COLO829 (cell line): Measurements from ENCODE around the gene CC2D1A.

Experiments
- DNase-seq: peaks from one replicate; pipeline ENCODE4 v3.0.0; 2012; ENCODE audit warnings: low spot score

Gene CC2D1A

GRCh38 chr19:13877303-13877702 lies 28.7 kb upstream of the CC2D1A start:
- DNase-seq = no peak

DNA sequence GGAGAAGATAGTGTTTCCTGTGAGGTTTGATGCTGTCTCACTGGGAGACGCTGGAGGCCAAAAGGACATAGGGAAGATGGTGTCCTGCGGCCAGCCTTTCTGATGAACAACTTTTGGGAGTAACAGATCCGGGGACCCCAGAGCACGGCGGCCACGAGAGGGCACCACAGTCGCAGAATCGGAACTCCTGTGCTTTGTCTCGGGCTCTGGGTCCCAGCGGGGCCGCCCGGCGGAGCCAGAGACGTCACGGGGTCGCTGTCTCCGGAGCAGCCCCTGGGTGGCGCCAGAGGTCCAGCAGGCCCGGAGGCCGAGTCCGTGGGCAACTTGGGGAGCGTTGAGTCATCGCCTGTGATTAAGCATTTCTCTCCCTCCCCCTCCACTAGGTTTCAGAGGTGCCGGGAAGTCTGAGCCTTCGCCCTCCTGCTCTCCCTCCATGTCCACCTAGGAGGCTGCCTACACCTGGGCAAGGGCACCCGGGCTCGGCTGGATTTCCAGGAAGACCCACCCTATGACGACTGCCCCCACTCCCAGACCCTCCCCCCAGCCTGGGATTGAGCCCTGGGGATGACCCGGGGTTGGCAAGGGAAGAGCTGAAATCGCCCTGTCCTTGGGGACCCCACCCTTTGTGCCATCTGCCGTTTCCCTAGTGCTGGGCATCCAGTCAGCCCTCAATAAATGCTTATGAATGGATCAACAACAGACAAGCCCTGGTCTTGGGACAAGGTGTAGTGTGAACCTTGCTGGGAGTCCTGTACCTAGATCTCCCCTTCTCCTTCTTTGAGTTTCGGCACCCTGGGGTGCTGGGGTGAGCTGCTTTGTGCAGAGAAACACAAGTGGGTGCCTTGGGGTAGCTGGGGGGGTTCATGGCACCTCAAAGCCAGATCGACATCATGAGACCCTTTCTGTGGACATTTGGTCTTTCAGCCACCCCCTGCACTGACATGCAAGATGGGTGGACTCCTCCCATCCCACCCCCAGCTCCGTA lies 25.6 kb upstream of the CC2D1A start:
- peak; percentile 89 for DNase-seq

DNA sequence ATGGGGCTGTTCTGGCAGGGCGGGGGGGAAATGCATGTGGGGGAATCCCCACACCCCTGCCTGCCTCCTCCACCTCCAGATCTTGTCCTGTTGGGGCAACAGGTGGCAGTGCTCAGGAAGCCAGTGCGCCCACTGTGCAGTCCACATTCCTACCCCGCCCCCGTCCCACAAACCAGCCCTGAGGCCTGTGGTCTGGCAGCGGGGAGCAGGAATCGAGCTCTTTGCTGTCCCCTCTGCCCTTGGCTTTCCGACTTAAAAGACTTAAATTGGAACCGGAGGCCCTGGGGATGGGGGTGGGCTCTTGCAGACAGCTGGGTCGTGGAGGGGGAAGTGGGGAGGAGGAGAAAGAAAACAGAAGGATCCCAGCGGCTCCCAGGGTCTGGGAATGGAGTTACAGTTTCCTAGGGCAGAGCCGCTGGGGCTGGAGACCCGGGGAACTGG lies 24.7 kb upstream of the CC2D1A start:
- DNase-seq = no peak

GRCh38 chr19:13881692-13882418 lies 24.1 kb upstream of the CC2D1A start:
- peak; percentile 63 for DNase-seq

DNA sequence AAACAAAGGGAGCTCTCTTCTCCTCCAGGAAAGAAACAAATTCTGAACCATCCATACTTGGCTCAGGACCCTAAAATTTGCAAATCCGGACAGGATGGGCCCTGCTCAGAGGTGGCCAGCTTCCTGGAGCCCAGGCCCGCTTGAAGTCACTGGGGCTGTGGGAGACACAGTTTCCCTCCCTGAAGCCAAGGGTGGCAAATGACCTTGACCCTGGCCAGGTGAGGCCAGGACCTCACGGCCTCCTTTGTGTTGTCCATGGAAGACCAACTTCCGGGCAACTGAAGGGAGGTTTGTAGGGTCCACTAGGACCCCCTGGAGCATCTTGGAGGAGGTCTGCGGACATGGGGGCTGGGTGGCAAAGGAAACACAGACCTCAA lies 23.6 kb upstream of the CC2D1A start:
- DNase-seq = no peak

DNA sequence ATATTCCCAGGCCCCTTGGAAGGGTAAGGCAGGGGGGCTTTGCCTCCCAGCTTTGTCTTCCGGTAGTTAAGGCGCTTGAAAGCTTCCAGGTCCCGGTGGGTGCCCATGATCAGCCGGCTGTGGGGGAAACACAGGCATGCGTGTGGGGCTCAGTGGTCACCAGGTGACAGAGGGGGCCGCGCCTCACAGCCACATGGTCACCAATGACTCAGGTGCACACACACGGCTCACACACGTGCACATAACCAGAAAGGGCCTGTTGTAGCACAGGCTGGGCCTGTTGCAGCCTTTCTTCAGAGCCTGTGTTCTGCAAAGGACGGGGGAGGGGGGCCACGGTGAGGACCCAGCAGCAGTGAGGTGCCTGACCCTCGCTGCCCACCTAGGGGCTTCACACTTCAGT lies 23.2 kb upstream of the CC2D1A start:
- no peak for DNase-seq

- no peak for DNase-seq
Observed at GRCh38 chr19:13883516-13884064, 22.4 kb upstream of the CC2D1A start.

GRCh38 chr19:13884726-13885591 lies 21.0 kb upstream of the CC2D1A start:
- DNase-seq = no peak

DNA sequence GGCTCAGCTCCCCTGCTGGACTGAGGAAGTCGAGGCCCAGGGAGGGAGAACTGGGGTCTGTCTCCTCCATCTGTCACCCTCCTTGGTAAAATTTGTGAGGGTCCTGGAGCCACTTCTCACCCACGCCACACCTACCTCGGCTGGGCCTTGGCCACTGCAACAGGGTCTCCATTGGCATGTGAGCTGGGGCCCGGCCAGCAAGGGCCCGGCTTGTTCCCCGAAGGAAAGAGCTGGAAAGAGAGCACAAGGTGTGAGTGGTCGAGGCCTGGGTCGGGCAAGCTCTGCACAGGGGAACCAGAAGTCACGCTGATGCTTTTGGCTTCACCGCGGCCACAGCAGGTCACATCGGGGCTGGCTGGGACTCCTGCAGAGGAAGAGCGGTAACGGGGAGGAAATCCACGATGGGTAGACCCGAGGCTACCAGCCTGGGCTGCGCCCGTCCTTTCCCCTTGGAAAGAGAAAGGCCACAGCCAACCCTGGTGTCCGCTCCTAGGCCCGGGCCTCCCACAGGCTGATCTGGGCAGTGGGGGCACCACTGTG lies 20.1 kb upstream of the CC2D1A start:
- DNase-seq = no peak

GRCh38 chr19:13887018-13887436 lies 19.0 kb upstream of the CC2D1A start:
- DNase-seq = no peak

GRCh38 chr19:13887517-13887916 lies 18.5 kb upstream of the CC2D1A start:
- DNase-seq = no peak

- no peak for DNase-seq
Observed at GRCh38 chr19:13888281-13888680, 17.7 kb upstream of the CC2D1A start.

DNA sequence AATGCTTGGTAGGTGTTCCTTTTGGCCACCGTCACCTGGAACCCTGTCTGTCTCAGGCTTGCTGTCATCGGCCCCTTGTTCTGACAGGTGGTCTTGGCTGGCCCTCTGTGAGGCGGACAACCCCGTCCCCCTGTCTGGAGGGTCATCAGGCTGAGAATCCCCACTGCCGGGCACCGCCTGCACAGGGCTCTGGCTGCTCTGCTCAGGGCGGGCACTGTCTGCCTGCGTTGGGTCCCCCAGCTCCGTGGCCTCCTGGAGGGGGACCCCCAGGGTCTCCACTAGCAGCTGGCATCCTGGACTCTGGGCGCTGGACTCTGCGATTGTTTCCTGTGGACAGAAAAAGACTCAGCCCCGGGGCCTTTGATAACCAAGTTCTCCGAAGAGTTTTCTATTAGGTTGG lies 15.9 kb upstream of the CC2D1A start:
- no peak for DNase-seq

DNA sequence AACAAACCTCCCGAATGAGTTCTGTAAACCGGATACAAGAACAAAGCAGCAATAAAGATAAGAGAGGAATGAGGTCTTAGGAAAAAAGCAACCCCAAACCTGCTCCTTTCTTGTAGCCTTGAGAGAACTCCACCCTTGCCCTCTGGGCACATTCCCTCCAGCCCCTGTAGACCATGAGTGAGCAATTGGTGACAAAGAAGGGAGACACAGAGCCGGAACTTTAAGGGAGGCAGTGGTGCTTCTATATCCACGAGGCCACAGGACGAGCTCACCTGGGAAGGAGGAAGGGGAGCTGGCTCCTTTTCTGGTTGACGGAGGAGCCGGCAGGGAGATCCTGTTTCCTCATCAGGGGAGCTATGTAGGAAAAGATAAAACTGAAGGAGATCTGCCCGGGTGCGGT lies 13.1 kb upstream of the CC2D1A start:
- no peak for DNase-seq

DNA sequence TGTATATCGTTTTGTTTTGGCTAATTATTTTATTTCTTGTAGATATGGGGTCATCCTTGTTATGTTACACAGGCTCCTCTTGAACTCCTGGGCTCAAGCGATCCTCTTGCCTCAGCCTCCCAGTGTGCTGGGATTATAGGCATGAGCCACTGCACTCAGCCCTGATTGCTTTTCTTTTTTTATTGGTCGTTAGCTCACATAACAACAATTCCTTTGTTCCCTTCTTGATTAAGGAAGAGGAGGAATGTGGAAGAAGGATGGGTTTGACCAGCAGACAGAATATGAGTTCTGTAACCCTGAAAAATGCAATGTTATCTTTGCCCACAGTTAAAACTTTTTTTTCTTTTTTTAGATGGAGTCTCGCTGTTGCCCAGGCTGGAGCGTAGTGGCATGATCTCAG lies 11.4 kb upstream of the CC2D1A start:
- peak; percentile 45 for DNase-seq

DNA sequence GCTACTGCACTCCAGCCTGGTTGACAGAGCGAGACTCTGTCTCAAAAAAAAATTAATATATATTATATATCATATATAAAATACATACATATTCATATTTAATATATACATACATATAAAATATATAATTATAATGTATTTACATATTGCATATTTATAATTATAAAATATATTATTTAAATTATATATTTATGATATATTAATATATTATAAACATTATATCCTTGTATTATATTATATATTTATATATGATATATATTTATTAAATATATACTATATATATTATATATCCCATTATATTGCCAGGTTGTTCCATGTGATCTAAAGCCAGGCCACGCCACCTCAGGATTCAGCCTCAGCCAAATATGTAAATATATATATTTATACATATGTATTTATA lies 9.8 kb upstream of the CC2D1A start:
- no peak for DNase-seq

GRCh38 chr19:13899393-13899792 lies 6.6 kb upstream of the CC2D1A start:
- DNase-seq = no peak

- DNase-seq = no peak
Observed at GRCh38 chr19:13899912-13900584, 6.0 kb upstream of the CC2D1A start.

DNA sequence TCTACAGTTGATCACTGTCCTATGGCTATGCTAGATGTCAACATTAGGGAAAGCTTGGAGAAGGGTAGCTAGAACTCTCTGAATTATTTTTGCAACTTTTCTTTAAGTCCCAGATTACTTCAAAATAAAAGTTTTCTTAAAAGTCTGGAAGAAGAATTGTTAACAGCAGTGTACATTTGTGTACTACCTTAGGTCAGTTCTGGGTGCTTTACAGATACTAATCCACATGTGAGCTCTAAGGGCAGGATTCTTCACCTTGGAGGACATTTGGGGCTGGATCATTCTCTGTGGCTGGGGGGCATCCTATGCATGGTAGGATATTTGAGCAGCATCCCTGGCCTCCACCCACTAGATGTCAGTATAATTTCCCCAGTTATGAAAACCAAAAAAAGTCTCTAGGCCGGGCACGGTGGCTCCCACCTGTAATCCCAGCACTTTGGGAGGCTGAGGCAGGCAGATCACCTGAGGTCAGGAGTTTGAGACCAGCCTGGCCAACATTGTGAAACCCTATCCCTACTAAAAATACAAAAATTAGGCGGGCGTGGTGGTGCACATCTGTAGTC lies 2.9 kb upstream of the CC2D1A start:
- DNase-seq = no peak

DNA sequence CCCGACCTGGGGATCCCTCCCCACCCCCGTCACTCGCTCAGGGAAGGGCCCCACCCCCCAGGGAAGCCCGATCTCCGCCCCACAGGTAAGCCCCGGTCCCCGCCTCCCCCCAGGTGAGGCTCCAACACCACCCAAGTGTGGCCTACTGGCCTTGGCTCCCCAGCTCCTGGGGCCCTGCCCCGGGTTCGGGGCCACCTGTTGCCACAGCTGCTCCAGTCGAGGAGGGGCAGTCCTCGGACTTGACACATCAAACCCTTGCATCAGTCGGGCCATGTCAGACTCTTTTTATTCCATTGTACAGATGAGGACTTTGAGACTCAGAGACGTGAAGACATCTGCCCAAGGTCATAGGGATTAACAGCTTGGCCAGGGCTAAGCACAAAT lies 512 bp downstream of the CC2D1A start:
- DNase-seq = no peak

DNA sequence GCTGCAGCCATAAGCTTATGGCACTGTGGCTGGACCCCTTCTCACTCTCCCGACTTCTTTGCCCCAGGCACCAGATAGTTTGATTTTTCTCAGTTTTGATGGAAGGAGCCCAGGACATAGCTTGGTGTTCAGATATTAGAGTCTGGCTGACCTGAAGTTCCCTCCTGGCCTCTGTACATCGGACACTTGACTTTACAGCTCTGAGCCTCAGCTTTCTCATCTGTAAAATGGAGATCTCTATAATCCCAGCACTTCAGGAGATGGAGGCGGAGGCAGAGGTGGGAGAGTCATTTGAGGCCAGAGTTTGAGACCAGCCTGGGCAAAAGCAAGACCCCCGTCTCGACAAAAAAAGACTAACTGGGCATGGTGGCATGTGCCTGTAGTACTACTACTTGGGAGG lies 909 bp downstream of the CC2D1A start:
- DNase-seq = no peak
